Stimulated activated CD4-positive, alpha-beta T cell treated with anti-CD3 and anti-CD28 coated beads, Interleukin-15, amount 100 ng/mL, for 1 hour (primary cell): ENCODE data around the gene NEDD4L.

Source experiments
- DNase-seq, 2 donors: peaks; one replicate each; pipeline ENCODE4 v3.0.0-alpha.2; 2020; ENCODE audit warnings: low read depth in 1 of 2, low spot score in 1 of 2

Gene NEDD4L

GRCh38 chr18:58391932-58392323 is 347.9 kb downstream of the NEDD4L start:
- no peak for DNase-seq

GRCh38 chr18:58392324-58393000 is 348.4 kb downstream of the NEDD4L start:
- DNase-seq, result no peak

- no peak for DNase-seq
These were observed 349.3 kb downstream of the NEDD4L start for GRCh38 chr18:58393295-58393694.

GRCh38 chr18:58394046-58394445 is 350.0 kb downstream of the NEDD4L start:
- no peak for DNase-seq

GRCh38 chr18:58394602-58395425 is 350.8 kb downstream of the NEDD4L start:
- DNase-seq, result no peak

GRCh38 chr18:58396144-58396543 is 352.1 kb downstream of the NEDD4L start:
- no peak for DNase-seq

GRCh38 chr18:58396966-58397365 is 352.9 kb downstream of the NEDD4L start:
- no peak for DNase-seq

GRCh38 chr18:58397385-58398132 is 353.5 kb downstream of the NEDD4L start:
- no peak for DNase-seq

- no peak for DNase-seq
These were observed 354.8 kb downstream of the NEDD4L start for GRCh38 chr18:58398648-58399398.

- DNase-seq, result no peak
These were observed 356.4 kb downstream of the NEDD4L start for GRCh38 chr18:58400331-58400870.

GRCh38 chr18:58401191-58401590 is 357.2 kb downstream of the NEDD4L start:
- no peak for DNase-seq

- DNase-seq, result no peak
These were observed 358.2 kb downstream of the NEDD4L start for GRCh38 chr18:58402247-58402646.

GRCh38 chr18:58402951-58403702 is 359.1 kb downstream of the NEDD4L start:
- DNase-seq, result no peak

- no peak for DNase-seq
These were observed 359.9 kb downstream of the NEDD4L start for GRCh38 chr18:58403799-58404455.

GRCh38 chr18:58405107-58405898 is 361.3 kb downstream of the NEDD4L start:
- no peak for DNase-seq

- DNase-seq, result no peak
These were observed 363.2 kb downstream of the NEDD4L start for GRCh38 chr18:58407263-58407648.

- no peak for DNase-seq
These were observed 363.8 kb downstream of the NEDD4L start for GRCh38 chr18:58407649-58408407.

- no peak for DNase-seq
These were observed 364.6 kb downstream of the NEDD4L start for GRCh38 chr18:58408665-58409064.
